GM12892 (cell line): ENCODE data around the gene CEMIP.

Experiments used
- POLR2A ChIP-seq: IDR thresholded peaks from 2 replicates; pipeline ENCODE4 v1.6.1; 2011; ENCODE audit warnings: low read depth, low read length, control low read depth
- POLR2AphosphoS5 ChIP-seq: IDR thresholded peaks from 2 replicates; pipeline ENCODE4 v1.6.1; 2011; ENCODE audit warnings: low read depth, low read length, control low read depth

- TF ChIP-seq POLR2AphosphoS5: no peak
- no peak for TF ChIP-seq POLR2A
These were observed 53.5 kb downstream of the CEMIP start for GRCh38 chr15:80832686-80833085.
